ENCODE data around the gene RBM39.
A peak's percentile ranks its signal among the peaks of the same experiment; 100 is the strongest.
"Not testable (repeated sequence)": the region's sequence is repeated elsewhere in the genome, so short reads cannot be mapped to it uniquely, and the experiment has no call there.

The RBM39 gene

DNA sequence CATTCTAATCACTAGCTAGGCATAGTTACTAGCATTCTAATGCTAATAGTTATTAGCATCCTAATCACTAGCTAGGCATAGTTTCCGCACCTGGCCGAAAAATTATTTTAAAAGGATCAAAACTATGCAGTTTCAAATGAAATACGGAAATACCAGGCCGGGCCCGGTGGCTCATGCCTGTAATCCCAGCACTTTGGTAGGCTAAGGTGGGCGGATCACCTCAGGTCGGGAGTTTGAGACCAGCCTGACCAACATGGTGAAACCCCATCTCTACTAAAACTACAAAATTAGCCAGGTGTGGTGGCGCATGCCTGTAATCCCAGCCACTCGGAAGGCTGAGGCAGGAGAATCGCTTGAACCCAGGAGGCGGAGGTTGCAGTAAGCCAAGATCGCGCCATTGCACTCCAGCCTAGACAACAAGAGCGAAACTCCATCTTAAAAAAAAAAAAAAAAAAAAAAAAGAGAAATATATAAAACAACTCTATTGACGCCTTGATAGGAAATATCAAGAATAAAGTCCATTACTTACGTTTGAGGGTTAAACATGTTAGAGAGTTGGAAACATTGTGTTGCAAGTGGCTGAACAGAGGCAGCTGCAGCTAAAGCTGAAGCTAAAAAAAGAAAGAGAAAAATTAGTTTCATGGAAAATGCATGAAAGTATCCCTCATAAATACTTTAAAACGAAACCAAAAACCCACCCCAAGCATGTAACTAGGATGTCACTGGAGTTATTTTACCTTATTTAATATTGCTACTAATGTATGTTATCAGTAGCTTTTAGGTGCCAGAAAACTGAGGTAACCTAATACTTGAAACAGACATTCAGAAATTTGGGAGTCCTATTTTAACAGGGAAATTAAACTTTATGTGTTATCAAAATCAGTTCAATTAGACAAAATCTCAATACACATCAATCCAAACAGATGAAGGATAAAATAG lies 35.2 kb downstream of the RBM39 start:
- not testable (repeated sequence) for DNase-seq (ENCODE audit: low spot score)

DNA sequence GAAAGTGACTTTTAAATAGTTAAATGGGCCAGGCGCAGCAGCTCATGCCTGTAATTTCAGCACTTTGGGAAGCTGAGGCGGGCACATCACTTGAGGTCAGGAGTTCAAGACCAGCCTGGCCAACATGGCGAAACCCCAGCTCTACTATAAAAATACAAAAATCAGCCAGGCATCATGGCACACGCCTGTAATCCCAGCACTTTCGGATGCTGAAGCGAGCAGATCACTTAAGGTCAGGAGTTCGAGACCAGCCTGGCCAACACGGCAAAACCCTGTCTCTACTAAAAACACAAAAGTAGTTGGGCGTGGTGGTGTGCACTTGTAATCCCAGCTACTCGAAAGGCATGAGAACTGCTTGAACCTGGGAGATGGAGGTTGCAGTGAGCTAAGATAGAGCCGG lies 36.2 kb downstream of the RBM39 start:
- not testable (repeated sequence) for DNase-seq (ENCODE audit: low spot score)

DNA sequence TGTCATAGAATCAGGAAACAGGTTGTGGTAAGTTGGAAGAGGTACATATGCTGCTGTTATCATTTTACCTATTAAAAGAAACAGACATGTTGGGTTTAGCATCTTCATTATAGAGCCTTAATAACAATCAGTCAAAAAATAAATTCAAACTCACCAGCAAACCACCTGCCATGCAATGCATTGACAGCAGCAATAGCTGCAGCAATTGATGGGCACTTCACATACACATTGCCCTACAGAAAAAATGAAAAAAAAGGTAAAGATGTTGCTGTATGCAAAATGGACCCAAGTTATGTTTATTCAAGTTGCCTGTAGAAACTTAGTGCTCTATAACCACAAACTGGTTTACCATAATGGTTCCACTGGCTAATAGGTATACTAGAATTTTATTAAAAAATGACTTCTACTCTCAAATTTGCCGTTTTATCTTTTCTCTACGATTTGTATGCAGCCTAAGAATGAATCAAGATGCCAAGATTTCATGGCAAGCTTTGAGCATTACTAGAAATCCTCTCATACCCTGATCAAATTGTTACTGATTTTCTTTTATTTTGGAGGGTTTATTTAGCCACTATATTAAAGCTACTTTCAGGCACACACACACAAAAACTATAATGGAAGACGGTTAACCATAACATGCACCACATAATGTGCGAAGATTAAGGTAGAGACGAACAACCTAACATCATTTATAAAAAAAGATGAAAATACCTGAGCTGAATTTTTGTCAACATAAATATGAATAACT lies 37.4 kb downstream of the RBM39 start:
- DNase-seq (ENCODE audit: low spot score): no peak

DNA sequence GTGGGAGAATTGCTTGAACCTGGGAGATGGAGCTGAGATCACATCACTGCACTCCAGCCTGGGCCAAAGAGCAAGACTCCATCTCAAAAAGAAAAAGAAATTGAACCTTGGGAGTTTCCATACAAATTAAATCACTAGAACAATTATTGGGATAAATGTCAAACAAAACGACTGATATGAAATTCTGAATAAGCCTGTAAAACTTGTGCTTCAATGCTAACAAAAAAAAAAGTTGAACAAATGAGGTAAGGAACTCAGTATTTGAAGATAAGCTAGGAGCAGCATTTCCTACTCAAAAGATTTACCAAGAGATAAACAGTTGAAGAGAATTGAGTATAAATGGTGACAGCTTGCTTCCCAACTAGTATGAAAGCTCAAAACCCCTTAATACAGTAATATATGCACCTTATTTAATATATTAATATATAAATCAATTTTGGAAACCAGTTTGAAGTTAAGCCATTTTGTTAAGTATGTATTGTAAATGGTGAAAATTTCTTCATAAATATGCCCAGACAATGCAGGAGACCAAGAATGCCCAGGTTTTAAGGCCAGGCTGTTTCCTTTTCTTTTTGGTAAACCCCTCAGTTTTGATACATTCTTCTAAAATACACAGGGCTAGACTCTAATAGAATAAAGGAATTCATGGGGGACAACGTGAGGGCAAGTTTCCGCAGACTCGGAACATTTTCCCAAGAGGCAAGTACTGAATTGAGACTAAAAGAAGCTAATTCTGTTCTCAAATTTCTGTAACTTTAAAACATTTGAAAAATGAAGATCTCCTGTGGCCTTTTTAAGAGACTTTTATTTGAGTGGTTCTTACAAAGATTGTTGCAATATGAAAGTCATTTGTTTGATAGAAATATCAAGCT lies 39.0 kb downstream of the RBM39 start:
- no peak for DNase-seq (ENCODE audit: low spot score)

DNA sequence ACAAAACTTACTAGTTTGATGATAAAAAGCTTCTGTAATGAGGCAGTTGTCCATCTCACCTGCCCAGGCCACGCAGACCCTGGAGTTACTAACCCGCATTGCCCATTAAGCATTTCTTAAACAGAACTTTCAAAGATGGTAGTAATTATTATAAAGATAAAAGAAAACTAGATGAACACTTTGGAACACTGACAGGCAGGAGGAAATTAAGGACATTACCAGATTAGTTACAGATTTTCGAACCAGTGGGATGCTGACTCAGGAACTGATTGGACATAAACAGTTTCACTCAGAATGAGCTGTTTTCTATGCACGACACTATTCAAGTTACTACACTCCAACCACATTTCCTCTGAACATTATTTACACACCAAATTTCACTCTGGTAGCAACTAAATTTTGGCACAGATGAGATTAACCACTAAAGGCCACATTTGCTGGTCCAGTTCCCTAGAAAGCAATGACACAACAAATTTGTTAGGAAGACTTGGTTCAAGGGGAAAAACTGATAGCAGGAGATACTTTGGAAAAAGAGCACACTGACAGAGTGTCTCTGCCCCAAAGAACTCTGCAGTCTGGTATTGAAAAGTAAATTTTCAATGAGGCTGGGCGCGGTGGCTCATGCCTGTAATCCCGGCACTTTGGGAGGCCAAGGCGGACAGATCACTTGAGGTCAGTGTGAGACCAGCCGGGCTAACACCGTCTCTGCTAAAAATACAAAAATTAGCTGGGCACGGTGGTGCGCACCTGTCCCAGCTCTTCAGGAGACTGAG lies 39.8 kb downstream of the RBM39 start:
- no peak for DNase-seq (ENCODE audit: low spot score)

DNA sequence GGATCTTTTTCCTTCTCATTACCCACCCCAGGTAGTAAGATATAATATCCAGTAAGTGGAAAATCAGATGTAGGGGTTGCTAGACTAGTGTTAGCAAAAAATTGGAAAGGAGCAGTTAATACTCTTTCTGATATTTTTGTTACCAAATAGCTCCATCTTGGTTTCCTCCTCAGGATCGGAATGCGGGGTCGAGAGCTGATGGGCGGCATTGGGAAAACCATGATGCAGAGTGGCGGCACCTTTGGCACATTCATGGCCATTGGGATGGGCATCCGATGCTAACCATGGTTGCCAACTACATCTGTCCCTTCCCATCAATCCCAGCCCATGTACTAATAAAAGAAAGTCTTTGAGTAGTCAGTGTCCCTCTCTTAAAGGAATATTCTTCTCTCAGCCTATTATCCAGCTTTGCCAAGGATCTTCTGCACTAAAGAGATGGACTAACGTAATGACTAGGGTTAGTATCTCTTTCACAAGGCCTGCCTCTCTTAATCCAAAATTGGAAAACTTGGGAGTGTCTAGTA lies 41.4 kb downstream of the RBM39 start:
- DNase-seq (ENCODE audit: low spot score): no peak

DNA sequence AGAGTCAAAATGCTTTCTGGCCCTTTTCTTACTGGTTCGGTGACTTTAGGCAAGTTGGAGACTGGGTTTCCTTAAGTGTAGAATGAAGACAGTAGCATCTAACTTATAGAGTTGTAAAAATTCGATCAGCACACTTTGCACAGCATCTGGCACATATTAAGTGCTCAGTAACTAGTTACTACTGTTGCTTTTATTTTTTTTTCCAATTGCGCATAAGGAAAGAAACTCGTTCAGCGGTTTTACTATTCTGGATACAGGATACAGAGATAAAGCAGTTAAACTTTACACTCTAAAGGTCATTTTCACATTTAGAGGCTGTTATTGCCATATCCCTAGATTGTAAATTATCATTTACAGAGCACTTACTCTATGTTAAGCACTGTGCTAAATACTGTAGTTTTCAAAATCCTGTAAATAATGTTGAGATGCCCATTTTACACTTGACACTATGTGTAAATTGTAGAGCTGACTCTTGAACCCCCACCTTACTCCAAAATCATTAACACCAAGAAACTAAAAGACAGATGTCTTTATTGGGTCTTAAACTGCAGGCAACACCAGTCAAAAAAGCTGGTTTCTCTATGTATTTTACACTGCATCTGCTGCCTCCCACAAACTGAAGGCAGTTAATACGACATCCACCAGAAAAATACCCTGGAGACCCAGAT lies 42.0 kb downstream of the RBM39 start:
- no peak for DNase-seq (ENCODE audit: low spot score)

DNA sequence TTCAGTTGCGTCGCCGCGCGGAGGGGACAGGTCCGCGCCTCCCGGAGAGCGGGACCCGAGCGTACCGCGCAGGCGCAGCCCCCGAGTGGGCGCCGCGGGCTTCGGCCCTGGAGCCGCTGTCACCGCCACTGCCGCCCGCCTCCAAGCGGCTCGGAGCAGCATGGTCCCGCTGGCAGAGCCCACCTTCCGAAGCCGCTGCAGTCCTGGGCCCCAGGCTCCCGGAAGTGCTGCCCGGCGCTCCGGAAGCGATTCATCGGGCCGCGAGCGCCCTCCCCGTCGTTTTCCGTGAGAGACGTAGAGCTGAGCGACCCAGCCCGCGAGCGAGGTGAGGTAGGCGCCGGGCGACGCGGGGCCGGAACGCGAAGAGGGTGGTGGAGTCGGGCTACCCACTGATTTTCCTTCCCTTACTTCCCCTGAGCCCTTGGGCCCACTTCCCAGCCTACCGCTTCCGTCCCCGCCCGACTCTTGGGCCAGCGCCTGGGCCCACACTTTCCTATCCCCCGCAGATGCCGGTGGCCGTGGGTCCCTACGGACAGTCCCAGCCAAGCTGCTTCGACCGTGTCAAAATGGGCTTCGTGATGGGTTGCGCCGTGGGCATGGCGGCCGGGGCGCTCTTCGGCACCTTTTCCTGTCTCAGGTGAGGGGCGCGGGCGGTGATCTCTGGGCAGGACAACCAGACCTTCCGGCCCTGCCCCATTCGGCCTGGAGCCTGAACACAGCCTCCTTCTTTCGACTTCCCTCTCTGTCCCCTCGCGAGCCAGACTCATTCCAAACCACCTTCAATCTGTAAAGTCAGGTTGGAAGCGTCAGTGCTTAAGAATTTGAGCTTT lies 42.7 kb downstream of the RBM39 start, which contains the start of the genes NFS1 and ROMO1:
TSS of gene NFS1 (minus strand) at position 226 of the 830 bp plus-strand sequence. CDS start at position 162, 64 bp downstream.
TSS of gene ROMO1 (plus strand) at position 279 of the 830 bp plus-strand sequence. CDS start at position 507, 228 bp downstream.
- peak; percentile 79 for DNase-seq (ENCODE audit: low spot score)

DNA sequence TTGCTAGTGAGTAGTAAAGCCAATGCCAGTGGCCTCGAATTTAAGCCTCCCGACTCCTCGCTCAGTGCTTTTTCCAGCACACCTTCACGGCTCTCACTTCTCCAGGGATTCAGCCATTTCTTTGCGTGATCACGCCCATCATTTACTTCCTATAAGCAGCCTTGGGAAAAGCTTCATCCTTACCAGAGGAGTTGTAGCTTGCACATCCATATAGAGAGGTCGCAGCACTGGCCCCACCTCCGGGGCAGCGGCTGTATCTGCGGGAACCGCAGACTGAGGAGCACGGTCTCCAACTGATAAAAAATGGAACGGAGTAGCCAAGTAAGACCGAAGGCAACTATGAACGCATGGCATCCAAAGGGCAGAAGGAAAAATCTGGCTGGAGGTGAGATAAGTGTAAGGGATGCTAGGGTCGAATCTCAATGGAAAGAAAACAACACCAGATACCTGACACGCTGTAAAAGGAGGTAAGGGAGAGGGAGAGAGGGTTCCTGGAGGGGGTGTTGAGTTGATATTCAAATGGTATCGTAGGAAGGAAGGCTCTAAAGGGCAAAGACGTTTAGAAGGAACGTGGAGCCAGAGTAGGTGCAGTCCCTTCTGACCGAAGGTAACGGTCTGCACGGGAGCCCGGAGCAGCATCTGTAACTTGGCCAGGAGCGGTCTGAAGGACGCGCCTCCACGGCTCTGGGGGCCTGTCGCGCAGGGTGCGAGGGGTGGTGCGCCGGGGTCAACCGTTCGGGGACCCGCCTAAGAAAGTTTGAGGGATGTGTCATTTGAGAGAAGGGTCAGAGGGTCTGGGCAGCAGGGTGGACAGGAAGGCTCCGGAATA lies 43.5 kb downstream of the RBM39 start:
- no peak for DNase-seq (ENCODE audit: low spot score)

DNA sequence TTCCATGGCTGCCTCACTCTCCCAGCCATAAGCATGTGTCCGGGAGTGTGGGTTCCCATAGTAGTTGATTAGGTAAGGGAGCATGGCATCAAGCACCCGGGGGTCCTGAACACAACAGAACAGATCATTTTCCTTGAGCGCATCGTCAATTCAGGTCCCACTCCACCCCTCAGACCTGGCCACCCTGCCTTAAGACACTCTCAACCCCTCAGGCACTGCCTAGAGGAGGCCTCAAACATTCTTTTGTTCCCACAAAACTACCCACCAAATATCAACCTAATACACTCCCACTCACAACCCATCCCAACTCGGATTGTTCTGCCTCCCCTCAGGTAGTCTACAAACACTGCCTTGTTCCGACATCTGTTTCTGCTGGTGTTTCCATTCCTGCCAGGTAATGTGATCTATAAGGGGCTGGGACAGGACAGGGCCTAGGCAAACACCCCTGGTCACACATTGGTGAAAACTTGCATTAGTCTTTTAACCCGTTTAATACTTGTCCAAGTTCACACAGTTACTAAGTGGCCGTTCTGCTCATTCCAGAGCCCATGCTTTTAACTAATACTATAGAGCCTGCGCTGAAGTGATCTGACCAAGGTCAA lies 44.3 kb downstream of the RBM39 start:
- DNase-seq (ENCODE audit: low spot score): no peak

DNA sequence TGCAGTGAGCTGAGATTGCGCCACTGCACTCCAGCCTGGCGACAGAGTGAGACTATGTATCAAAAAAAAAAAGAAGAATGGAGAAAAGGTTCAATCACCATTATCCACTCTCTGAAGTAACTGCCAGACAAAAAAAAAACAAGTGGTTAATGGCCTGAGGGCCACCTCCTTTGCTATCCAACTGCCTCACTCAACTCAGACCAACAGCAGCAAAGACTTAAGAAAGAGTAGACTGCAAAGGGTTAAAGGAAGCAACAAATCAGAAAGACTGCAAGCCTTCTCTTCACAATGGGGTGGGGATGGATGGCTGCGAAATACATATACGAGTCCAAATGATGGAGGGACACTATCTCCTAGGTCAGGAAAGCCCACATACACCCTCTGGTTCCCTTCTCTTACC lies 46.1 kb downstream of the RBM39 start:
- no peak for DNase-seq (ENCODE audit: low spot score)

DNA sequence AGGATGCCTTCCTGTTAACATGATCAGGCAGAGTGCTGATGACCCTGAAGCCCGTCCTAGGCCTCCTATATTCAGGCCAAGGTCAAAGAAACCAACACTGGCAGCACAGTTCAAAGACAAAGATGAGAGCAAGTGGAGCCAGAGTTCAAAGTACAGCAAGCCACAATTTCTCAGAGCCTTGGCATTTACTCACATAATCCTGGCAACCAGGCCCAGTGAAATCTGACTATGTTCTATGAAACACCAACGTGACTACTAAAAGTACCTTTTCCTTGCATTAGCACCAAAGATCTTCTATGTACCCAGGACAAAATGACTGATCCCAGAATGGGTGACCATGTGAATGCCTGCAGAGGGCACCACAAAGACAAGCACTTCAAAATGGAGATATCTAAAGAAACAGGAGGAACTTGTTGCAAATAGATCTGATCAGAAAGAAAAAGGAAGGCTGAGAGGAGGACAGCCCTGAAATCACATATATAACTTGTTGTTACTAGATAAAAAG lies 46.8 kb downstream of the RBM39 start:
- DNase-seq (ENCODE audit: low spot score): no peak

DNA sequence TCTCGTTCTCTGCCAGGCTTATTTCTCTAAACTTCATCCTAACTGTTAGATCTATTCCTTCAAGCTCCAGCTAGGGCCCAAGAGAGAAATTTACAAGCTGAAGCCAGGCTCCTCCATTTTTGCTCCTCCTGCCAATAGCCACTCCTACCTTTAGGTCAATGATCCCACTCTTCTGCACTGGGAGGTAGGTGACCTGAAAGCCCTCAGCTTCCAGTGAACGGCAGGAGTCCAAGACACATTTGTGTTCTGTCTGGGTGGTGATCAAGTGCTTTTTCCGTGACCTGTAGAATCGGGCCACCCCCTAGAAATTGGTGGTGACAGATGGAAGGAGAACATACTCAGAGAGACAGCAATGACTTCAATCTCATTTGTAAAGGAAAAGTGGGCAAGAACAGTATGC lies 51.8 kb downstream of the RBM39 start:
- no peak for DNase-seq (ENCODE audit: low spot score)

DNA sequence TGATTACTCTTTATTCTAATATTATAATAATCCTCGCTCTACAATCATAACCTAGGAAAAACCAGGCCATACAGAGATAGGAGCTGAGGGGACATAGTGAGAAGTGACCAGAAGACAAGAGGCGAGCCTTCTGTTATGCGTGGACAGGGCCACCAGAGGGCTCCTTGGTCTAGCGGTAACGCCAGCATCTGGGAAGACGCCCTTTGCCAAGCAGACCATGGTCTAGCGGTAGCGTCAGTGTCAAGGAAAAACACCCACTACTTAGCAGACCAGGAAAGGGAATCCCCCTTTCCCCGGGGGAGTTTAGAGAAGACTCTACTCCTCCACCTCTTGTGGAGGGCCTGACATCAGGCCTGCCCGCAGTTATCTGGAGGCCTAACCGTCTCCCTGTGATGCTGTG lies 55.2 kb downstream of the RBM39 start:
- DNase-seq (ENCODE audit: low spot score): not testable (repeated sequence)

DNA sequence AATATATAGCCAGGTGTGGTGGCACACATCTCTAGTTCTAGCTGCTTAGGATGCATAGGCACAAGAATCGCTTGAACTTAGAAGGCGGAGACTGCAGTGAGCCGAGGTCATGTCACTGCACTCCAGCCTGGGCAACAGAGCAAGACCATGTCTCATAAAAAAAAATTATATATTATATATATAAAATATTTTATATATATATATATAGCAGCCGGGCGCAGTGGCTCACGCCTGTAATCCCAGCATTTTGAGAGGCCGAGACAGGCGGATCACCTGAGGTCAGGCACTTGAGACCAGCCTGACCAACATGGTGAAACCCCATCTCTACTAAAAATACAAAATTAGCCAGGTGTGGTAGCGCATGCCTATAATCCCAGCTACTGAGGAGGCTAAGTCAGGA lies 56.7 kb downstream of the RBM39 start:
- not testable (repeated sequence) for DNase-seq (ENCODE audit: low spot score)

DNA sequence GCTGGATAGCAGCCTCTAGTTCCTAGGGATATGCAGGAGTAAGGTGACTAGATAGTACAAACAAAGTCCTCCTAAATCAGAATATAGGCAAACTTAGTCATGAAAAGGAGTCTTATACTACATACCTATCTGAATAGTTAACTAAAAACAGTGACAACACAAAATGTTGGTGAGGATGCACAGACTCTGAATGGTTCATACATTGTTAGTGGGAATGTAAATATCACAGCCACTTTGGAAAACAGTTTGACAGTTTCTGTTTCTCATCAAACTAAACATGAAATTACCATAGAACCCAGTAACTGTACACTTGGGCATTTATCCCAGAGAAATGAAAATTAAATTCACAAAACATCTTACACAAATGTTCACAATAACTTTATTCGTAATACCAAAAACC lies 60.1 kb downstream of the RBM39 start:
- no peak for DNase-seq (ENCODE audit: low spot score)

DNA sequence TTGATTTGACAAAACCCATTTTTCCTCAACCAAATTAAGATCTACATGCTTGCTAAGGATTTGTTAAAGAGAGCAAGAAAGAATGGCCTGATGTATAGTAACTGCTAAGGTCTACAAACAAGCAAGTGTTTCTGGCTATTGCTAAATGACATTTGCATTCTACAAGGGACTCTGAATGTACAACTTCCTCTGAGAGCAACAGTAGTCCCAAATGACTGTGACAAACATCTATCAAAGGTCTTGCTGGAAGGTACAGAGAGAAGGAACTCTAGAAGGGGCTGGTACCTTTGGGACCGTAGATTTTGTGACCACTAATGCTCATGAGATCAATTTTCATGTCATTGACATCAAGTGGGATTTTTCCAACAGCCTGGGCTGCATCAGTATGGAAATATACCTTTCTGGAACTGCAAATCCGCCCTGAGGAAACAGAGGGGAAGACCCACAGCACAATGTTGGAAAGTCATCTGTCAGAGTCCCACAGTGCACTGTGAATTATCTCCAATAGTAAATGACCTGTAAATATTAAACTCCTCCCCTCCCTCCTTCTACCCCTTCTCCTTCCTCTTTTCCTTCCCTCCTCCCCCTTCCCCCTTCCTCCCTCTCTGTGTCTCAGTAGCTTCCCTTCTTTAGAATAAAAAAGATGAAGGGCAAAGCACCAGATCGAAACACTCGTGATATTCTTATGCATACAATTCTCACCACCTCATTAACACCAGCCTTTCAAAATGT lies 61.4 kb downstream of the RBM39 start:
- no peak for DNase-seq (ENCODE audit: low spot score)

Data from globus pallidus (tissue), 1 donor.